ENCODE data around the gene TCF3.

The TCF3 gene

DNA sequence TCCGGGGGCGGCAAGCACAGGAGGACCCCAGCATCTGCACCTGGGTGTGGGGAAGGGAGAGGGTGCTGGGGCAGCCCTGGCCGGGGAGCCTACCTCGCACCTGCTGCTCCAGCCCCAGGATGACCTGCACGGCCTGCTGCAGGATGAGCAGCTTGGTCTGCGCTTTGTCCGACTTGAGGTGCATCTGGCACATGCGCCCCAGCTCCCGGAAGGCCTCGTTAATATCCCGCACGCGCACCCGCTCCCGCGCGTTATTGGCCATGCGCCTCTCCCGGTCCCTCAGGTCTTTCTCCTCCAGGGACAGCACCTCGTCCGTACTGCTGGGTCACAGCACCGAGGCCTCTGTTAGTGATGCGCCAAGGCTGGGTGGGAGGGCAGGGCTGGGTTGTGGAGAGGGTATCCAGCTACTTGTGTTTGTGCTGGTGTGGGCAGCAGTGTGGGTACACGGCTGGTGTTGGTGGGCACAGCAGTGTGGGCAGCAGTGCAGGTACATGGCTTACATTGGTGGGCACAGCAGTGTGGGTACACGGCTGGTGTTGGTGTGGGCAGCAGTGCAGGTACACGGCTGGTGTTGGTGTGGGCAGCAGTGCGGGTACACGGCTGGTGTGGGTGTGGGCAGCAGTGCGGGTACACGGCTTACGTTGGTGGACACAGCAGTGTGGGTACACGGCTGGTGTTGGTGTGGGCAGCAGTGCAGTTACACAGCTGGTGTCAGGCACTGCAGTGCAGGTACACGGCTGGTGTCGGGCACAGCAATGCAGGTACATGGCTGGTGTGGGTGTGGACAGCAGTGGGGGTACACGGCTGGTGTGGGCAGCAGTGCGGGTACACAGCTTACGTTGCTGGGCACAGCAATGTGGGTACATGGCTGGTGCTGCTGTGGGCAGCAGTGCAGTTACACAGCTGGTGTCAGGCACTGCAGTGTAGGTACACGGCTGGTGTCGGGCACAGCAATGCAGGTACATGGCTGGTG is 40.0 kb downstream of the TCF3 start:
- DNase-seq (ENCODE audit: low read depth in 4 of 4, low spot score in 1 of 4) = no peak

DNA sequence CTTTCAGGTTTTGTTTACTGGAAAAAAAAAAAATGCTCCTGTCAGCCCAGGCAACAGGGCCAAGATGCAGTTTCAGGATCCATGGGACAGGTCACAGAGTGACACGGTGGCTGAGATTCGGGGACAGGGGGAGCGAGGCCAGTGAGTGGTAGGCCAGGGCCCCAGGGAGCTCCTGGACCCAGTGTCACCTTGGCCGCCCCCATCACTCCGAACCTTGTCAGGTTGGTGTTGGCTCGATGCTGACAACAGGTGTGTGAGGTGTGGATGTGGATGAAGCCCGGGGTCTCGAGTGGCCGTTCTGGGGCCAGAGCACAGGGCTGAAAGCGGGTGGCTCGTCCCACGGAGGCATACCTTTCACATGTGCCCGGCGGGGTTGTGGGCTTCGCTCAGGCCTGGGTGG is 41.1 kb downstream of the TCF3 start:
- DNase-seq (ENCODE audit: low read depth in 4 of 4, low spot score in 1 of 4) = no peak

DNA sequence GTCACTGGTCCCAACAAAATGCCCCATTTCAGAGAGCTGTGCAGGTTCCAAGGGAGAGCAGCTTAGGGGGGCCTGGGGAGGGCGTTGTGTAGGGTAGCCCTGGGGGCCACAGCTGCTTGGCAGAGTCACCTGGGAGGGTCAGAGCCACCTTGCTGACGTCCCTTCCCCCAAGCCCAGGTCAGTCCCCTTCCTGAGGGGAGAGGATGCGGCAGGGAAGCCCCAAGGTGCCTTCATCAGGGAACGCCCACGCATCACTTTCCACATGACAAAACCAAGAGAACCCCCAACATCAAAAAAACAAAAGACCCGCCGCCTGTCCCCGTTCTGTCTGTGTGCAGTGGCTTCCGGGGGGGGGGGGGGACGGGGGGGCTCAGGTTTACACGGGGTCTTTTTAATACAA is 41.8 kb downstream of the TCF3 start:
- no peak for DNase-seq (ENCODE audit: low read depth in 4 of 4, low spot score in 1 of 4)

DNA sequence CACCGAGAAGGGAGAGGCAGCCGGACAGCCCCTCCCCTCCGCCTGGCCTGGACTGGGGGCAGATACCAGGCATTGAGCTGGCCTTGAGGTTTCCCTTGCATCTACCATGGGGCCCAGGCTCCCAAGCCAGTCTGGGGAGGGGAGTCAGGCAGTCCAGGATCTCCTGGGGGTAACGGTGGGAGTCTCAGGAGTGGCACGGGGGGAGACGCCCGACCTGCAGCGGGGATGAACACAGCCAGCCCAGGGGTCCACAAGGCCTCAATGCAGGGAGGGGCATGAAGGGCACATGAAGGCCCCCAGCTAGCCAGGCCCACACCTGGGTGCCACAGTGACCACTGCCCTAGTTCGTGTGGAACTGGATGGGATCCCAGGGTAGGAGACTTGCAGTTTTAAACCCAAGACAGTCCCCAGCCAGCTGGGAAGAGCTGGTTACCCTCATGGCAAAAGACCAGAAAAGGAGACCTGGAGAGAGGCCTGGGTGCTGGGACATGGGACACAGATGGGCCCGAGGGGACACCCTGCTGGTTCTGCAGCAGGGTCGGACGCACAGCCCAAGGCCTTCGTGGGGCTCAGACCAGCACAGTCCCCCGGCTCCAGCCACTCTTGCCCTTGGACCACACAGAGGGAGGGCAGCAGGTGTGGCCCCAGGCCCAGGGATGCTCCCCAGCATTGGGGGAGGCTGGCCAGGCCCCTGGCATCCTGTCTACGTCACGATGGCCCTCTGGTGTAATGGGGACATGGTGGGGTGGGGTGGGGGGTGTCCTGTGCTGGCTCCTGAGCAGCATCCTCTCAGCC is 42.5 kb downstream of the TCF3 start:
- DNase-seq (ENCODE audit: low read depth in 4 of 4, low spot score in 1 of 4) = no peak

DNA sequence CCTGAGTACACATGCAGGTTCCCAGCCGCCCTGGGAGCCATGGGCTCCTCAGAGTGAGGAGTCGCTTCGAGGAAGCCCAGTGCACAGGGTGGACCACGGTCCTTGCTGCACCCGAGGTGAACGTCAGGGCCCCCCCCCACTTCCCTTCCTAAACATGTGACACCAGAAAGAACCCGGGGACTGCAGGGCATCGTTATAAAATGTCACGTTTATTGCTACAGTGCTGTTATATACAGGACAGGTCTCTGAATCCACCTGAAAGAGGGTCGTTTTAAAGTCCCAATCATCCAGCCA is 43.4 kb downstream of the TCF3 start:
- DNase-seq (ENCODE audit: low read depth in 4 of 4, low spot score in 1 of 4) = no peak

DNA sequence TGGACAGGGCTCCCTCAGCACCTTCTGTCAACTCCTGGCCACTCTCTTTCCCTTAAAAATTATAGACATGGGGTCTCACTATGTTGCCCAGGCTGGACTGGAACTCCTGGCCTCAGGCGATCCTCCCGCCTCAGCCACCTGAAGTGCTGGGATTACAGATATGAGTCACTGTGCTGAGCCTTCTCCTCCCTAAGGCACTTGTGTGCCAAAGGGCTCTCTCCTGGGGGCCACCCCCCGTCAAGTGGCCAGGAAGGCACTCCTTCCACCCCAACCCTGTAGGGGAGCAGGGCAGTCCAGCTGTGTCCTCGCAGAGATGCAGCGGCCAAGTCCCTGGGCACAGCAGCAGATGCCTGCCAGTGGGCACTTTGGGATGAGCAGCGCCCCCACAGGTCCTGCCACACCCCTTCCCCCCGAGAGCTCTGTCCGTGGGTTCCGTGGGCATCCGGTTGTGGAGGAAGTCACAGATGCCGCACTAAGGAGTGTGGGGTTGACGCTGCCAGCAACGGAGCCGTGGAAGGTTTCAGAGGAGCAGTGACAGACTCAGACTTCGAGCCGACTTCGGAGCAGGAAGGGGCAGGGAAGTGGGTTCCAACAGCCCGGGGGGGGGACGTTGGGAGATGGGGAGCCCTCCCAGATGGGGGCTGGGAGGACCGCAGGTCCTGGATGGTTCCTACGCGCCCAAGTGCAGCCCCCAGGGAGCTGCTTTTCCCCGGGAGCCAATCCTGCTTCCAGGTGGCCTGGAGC is 43.9 kb downstream of the TCF3 start:
- no peak for DNase-seq (ENCODE audit: low read depth in 4 of 4, low spot score in 1 of 4)

DNA sequence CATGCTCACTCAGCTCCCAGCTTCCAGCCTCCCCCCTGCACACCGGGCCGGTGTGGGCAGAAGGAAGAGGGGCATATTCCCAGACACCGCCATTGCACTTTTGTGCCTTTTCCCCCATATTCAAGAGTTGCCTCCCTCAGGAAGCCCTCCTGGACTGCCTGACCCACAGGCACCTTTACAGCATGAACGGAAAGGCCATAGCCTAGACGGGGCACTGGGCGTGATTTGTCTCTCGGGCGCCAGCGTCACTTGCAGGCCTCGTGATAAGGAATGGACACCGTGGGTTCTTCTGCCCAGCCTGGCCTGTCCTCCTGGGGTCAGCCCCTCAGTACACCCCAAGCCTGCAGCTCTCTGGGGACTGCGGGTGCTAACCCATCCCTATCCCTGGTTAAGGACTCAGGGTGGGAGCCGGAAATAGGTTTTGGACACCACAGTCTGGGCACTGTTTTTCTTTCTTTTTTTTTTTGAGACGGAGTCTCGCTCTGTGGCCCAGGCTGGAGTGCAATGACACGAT is 46.2 kb downstream of the TCF3 start:
- no peak for DNase-seq (ENCODE audit: low read depth in 4 of 4, low spot score in 1 of 4)

DNA sequence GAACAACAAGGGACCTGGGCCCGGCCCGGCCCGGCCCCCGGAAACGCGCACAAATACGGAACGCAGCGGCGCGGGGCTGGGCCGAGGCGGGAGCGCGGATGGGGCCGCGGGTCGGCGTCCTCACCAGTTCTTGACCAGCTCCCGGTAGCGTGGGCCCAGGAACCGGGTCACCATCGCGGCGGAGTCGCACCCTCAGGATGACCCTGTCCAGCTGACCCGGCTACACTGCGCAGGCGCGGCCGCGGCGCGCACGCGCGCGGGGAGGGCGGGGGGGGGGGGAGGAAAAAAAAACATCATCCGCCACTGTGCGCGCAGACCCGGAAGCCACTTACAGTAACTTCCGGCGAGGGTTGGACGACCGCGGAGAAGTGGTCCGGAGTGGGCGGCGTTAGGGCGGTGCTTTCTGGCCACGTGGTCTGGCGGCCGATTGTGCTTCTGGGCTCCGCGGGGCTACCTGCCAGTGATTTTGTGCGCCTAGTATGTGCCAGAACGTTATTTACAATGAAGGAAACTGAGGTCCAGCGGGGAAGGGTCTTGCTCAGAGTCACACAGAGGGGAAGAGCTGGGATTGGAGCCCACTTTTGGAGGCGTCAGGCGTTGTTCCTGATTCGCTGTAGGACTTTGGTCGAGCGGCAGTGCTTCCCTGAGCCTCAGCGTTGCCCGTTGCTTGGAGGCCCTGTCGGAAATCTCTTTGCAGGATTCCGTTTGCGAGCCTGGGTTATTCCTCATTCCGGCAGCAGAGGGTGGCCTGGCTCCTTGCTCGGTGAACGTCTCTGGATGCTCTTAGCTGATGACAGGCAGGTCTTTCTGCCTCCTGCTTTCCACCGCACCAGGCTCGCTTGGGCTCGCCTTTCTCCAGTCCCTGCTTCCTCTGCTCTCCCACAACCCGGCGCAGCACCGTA is 46.9 kb downstream of the TCF3 start, which contains the start of gene UQCR11:
UQCR11 (minus strand) TSS at position 227 of the 902 bp plus-strand sequence; CDS start at position 174, 53 bp downstream.
- DNase-seq (ENCODE audit: low read depth in 4 of 4, low spot score in 1 of 4) = peak; percentile 78 to 93 (median 87)

DNA sequence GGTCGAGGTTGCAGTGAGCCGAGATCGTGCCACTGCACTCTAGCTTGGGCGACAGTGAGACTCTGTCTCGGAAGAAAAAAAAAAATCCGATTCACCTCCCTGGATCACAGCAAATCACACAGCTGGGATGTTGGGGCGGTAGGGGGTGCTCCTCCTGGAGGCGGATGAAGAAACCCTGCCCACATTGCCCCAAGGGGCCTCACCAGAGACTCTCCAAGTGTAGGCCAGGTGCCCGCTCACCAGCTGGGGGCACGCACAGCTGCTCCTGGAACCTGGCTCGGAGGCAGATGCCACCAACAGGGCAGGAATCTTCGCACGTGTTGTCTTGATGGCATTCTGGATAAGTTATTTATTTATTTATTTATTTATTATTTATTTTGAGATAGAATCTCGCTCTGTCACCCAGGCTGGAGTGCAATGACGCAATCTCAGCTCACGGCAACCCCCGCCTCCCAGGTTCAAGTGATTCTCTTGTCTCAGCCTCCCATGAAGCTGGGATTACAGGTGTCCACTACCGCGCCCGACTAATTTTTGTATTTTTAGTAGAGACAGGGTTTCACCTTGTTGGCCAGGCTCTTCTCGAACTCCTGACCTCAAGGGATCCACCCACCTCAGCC is 50.2 kb downstream of the TCF3 start:
- no peak for DNase-seq (ENCODE audit: low read depth in 4 of 4, low spot score in 1 of 4)

DNA sequence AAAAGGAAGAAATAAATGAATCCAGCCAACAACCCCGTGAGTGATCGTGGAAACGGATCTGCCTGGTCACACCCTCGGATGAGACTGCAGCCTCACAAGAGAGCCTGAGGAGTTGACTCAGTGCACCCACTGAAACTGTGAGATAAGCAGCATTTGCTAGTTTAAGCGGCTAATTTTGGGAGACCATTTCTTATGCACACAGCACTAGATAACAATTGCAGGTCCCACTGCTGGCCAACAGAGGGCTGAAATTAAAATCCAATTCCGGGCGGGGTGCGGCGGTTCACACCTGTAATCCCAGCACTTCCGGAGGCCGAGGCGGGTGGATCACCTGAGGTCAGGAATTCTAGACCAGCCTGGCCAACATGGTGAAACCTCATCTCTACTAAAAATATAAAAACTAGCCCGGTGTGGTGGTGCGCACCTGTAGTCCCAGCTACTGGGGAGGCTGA is 50.8 kb downstream of the TCF3 start:
- DNase-seq (ENCODE audit: low read depth in 4 of 4, low spot score in 1 of 4) = no peak

DNA sequence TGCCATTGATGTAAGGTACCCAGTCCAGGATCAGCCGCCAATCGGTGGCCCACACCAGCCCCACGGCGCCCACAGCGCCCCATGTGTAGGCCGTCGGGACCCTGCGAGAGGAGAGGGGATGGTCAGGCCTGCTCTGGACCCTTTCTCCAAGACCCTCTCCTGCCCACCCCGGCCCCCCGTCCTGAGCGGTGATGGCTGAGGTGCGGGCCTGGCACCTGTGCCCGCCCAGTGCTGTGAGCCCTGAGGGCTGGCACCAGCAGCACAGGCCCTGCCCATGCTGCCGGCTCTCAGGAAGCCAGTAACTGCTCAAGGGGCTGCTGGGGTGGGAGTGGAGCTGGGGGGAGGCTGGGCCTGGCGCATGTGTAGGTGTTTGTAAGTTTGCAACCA is 53.0 kb downstream of the TCF3 start:
- no peak for DNase-seq (ENCODE audit: low read depth in 4 of 4, low spot score in 1 of 4)

DNA sequence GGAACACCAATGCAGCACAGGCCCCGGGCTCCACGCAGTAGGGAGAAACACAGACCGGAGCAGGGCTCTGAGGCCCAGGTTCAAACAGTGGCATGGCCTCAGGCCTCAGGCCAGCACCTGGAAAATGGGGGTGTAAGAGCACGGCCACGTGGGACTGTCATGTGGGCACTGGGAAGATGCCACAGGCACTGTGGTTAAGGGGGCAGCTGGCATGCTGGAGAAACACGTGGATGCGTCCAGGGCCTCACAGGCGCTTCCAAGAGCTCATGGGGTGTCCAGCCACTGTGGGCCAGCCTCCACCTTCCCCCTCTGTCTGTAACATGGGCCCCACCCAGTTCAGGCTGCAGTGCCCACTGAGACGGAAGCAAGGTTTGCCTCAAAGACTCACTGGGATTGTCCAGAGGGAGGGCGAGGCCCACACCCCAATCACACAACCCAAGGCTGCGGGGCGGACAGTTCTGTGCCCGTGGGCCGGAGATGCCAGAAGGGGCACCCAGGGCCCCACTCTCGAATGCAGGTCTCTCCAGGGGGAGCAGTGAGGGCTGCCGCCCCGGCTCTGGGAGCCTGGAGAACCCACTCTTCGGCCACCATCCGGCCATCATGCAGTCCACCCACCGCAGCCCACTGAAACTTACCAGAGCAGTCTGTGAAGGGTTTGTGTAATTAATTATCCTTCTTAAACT is 53.5 kb downstream of the TCF3 start:
- DNase-seq (ENCODE audit: low read depth in 4 of 4, low spot score in 1 of 4) = no peak

DNA sequence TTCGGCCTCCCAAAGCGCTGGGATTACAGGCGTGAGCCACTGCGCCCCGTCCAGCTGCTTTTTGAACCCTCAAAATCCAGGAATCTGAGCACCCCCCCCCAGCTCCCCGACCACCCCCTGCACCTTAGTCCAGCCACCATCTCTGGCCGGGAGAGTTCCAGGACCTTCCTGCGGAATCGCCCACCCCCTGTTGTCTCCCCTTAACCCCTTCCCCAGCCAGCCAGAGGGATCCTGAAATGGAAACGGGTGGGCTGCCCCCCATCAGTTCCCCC is 59.0 kb downstream of the TCF3 start:
- DNase-seq (ENCODE audit: low read depth in 4 of 4, low spot score in 1 of 4) = no peak

DNA sequence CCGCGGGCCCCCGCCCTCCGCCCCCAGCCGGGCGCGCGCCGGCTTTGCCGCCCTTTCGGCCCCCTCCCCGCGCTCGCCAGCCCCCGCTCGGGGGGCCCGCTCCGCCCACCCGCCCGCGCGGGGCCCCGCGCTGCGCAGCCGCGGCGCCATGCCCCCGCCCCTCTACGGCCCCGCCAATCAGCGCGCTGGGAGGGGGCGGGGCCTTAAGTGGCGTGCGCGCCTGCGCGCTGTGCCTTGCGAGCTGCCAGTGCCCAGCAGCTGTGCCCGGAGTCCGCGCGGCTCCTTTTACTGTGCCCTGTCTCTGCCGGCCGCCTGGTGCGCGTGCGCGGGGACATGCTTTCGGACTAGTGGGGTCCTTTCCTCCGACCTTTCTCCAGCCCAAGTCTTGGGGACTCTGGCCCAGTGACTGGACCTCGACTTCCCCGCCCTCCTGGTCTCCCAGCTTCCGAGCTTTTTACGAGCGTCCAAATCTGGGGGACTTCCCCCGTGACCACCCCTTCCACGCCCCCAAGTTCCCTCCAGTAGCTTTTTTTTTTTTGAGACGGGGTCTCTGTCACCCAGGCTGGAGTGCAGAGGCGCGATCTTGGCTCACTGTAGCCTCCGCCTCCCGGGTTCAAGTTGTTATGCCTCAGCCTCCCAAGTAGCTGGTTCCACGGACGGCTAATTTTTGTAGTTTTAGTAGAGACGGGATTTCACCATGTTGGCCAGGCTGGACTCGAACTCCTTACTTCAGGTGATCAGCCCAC is 59.5 kb downstream of the TCF3 start, which contains the start of gene MBD3:
MBD3 (minus strand) TSS at position 111 of the 746 bp plus-strand sequence. CDS start 234 bp downstream, outside the sequence.
- peak; percentile 62 to 81 (median 74) for DNase-seq (ENCODE audit: low read depth in 4 of 4, low spot score in 1 of 4)

DNA sequence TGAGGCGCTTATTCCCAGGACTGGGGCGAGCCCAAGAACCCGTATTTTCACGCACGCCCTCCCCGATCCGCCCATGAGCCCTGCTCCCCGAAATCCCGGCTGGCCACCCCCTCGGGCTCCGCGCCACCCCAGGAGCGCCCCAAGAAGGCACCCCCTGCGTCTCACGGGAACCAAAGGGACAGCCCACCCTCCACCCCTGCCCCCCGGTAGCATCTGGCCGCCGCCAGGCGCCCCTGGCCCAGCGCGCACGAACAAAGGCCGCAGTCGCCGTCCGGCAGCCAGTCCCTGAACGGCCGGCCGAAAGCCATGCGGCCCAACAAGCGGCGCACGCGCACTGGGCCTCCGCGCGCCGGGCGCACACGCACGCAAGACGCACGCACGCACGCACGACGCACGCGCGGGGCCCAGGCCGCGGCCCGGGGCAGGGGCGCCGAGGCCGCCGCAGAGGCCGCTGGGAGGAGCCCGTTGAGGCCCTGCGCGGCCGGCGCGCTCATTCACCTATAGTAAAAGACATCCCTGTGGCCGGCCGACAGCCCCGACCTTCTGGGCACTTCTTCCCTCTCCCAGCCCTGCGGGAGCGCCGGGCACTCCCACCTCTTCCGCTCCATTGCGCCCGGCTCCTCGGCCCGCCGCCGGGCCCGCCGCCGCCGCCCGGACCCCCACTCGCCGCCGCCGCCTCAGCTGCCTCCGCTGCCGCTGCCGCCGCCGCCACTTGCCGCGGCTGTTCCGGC is 60.2 kb downstream of the TCF3 start:
- DNase-seq (ENCODE audit: low read depth in 4 of 4, low spot score in 1 of 4) = peak; percentile 54 to 74 (median 66)

DNA sequence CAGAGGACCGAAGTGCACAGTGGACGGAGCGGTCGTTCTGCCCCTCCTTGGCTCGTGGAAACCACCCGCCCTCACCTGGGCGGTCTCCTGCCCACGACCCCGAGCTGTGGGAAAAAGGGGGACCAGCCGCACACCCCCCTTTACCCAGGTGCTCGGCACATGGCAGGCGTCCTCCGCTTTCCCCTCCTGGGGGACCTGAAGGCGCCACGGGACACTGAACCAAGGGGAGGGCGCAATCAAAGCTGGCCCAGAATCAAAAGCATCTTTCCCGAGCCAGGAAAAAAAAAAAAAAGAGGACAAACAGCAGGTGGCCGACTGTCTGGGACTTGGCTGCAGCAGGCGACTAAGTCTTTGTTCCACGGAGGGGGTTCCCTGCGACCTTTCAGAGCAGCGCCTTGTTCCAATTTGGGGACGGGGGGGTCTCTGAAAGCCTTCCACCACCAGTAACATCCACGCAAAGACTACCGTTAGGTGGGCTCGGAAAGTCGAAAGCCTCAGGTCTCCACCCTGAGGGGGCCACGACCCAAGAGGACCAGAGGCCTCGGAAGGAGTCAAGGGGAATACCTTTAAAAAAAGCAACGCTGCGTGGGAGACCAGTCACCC is 60.9 kb downstream of the TCF3 start:
- no peak for DNase-seq (ENCODE audit: low read depth in 4 of 4, low spot score in 1 of 4)

DNA sequence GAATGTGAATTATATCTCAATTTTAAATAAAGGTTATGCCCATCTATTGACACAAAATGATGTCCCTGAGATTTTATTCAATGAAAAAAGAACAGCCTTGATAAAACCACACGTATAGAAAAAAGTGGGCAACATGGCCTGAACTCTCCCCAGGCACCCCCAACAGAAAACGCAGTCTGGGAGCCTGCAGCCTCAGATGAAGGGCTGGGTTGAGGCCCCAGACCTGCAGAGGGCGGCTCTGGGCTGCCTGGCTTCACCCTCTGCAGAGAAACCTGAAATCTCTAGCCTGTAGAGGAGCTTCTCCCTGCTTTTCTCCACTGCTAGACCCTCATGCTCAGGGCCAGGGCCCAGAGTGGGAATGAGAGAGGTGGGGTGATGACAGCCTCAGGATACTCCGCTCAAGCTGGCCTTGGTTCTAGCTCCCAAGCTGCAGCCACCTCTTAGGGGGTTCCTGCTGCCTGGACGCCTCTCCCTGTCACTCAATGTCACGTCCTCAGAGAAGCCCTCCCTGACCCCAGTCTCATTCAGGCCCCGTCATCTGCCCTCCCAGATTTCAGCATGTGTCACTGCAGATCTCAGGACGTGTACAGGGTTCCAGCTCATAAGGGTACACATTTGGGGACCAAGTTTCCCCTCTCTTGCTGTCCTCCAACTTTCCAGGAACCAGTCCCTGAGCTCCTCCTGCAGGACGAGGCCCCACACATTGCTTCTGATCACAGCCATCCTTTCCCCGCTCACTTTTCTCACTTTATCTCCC is 61.6 kb downstream of the TCF3 start:
- DNase-seq (ENCODE audit: low read depth in 4 of 4, low spot score in 1 of 4) = peak in 1 of 4 experiments; percentile 28
